Stimulated activated CD8-positive, alpha-beta memory T cell treated with anti-CD3 and anti-CD28 coated beads, Interleukin-12 subunit alpha, Interleukin-12 subunit beta, amount 100 ng/mL, for 4 hours (primary cell): ENCODE data around the gene ZG16B.

Source experiments
- DNase-seq: peaks from one replicate; pipeline ENCODE4 v3.0.0-alpha.2; 2020; ENCODE audit warnings: low read depth

ZG16B gene, protein sequence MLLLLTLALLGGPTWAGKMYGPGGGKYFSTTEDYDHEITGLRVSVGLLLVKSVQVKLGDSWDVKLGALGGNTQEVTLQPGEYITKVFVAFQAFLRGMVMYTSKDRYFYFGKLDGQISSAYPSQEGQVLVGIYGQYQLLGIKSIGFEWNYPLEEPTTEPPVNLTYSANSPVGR

GRCh38 chr16:2829501-2830354 is at the start of gene ZG16B:
Gene ZG16B, plus strand, starts transcription at chr16:2830303. Its CDS starts 139 bp downstream, at chr16:2830442.
- no peak for DNase-seq

DNA sequence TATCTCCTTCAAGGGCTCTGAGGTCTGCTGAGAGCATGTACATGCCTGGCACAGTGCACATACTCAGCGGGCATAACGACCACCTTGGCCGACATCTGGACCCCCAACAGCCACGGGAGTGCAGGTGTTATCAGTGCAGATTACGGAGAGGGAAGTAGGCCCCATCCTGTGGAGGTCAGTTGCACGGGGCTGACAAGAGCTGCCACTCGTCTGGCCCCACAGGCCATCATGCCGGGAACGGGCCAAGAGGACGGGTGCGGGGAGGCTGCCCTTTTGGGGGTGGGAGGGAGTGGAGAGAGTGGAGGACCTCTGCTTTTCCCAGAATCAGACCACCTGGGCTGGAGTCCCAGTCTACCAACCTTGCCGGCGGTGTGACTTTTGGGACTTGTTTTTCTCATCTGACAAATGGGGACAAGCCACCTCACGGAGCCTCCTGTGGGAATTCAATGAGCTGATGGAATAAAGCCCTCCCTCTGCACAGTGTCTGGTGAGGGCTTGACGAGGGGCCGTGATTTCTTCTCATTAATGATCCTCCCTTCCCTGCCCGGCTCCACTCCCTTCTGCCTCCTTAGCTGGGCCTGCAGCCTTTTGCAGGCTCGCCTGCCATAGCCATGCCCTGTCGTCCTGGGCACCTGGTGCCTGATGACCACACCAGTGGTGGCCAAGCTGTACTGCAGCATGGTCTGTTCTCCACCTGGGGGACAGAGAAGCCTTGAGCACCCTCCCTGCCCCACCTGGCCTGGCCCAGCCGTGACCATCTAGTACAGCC is 47.3 kb upstream of the ZG16B start:
- no peak for DNase-seq

DNA sequence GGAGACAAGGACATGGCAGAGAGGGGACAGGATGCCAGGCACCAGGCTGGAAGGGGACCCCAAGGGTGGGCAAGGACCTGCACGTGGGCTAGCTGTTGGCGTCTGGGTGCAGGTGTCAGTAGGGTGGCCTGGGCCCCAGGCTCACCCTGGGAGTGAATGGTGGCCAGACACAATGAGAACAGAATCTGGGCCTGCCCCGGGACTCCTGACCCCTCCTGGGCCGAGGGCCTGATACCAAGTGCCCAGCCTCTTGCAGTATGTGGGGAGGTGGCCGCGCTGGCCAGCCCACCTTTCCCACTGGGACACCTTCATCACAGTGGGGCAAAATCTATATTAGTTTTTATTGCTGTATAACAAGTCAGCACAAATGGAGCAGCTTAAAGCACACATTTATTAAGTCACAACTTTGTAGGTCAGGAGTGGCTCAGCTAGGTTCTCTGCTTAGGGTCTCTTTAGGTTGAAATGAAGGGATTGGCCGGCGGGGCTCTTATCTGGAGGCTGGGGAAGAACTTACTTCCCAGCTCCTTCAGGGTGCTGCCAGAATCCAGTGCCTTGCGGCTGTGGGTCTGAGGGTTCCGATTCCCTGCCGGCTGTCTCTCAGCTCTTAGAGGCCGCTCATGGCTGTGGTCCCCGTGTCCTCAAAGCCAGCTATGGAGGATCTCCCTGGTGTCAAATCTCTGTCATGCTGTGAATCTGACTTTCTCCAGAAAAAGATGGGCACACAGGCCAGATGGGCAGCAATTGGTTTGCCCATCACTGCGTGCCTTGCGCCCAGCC is 46.3 kb upstream of the ZG16B start:
- DNase-seq: no peak

GRCh38 chr16:2784358-2785100 is 45.6 kb upstream of the ZG16B start:
- no peak for DNase-seq

GRCh38 chr16:2785101-2785991 is 44.8 kb upstream of the ZG16B start:
- peak; percentile 30 for DNase-seq

DNA sequence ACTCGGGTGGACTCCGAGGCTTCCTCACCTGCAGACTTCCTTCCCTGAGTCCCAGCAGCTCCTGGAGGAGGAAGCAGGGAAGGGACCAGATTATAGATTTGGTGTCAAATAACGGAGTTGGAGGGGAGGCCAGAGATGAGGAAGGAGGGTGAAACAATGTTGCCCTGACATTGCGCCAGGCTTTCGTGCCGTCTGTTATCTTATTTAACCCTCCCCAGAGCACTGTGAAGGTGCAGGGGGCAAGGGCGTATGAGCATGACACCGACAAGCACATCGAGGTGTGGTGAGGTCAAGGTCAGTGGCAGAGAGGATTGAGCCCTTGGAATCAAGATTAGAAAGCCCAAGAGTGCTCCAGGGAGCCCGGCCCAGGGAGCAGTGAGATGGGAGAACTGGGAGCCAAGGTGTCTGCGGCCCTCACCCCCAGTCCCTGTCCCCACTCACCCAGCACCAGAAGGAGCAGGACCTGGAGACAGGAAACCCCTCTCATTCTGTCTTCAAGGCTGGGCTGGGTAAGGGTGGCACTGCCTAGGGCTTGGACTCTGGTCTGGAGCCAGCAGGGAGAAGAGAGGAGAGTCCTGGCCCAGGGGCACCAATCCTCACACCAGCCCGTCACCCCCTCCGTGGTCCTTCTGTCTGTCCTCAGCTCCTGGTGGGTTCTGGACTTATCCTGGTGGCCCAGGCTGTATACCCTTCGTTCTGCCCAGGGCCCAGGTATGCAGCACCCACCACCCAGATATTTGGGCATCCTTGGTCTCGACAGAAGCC is 43.9 kb upstream of the ZG16B start:
- DNase-seq: no peak

DNA sequence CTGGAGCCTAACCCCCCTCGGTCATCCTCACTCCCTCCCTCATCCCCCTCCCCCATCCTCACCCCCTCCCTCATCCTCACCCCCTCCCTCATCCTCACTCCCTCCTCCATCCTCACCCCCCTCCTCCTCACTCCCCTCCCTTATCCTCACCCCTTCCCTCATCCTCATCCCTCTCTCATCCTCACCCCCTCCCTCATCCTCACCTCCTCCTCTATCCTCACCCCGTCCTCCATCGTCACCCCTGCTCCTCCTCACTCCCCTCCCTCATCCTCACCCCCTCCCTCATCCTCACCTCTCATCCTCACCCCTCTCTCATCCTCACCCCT is 43.3 kb upstream of the ZG16B start:
- DNase-seq: no peak

GRCh38 chr16:2787406-2787805 is 42.7 kb upstream of the ZG16B start, which contains the start of gene PRSS33:
Gene PRSS33, minus strand, starts transcription at chr16:2787560. Its CDS starts 1,013 bp downstream, at chr16:2786547.
- DNase-seq: no peak

GRCh38 chr16:2787961-2788360 is 42.1 kb upstream of the ZG16B start:
- no peak for DNase-seq

DNA sequence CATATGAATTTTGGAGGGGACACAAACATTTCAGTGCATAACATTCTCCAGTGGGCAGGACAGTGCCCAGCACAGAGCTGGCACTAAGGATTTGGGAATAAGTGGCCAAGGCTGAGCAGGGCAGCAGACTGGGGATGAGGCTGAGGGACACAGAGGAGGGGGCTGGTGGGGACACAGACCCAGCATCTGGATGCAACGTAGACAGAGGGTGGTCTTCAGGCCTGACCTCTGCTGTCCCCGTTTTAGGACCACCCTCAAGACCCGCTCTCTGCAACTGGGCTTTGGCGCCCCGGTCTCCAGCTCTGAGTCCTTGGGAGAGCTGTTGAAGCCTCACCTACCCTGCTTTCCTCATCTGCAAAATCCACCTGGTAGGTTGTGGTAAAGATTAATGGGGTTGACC is 39.5 kb upstream of the ZG16B start:
- DNase-seq: no peak

- no peak for DNase-seq
Measured at GRCh38 chr16:2791174-2791573, 38.9 kb upstream of the ZG16B start.

DNA sequence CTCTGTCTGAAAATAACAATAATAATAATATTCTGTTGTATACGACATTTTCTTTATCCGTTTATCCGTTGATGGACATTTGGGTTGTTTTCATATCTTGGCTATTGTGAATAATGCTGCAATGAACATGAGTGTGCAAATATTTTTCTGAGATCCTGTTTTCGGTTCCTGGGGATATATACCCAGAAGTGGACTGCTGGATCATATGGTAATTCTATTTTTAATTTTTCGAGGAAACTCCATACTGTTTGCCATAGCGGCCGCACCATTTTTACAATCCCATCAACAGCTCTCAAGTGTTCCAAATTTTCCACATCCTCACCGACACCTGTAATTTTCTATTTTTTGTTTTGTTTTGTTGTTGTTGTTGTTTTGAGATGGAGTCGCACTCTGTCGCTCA is 37.2 kb upstream of the ZG16B start:
- no peak for DNase-seq

- DNase-seq: no peak
Measured at GRCh38 chr16:2795395-2796143, 34.5 kb upstream of the ZG16B start.

DNA sequence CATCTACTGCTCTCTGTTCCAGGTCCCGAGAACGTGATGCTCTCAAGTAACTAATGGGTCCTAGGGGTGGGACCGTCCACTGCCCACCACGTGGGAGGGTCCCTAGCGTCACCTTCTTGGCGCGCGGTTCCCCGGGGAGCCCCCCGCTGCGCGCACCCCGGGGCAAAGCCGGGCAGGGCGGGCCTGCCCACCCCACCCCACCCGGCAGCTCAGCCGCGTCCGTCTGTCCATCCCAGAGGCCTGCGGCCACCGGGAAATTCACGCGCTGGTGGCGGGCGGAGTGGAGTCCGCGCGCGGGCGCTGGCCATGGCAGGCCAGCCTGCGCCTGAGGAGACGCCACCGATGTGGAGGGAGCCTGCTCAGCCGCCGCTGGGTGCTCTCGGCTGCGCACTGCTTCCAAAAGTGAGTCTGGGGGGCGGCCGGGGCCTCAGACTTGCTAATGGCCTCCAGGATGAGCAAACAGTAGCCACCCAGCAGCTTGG is 31.3 kb upstream of the ZG16B start:
- no peak for DNase-seq

- no peak for DNase-seq
Measured at GRCh38 chr16:2799205-2799858, 30.8 kb upstream of the ZG16B start.

DNA sequence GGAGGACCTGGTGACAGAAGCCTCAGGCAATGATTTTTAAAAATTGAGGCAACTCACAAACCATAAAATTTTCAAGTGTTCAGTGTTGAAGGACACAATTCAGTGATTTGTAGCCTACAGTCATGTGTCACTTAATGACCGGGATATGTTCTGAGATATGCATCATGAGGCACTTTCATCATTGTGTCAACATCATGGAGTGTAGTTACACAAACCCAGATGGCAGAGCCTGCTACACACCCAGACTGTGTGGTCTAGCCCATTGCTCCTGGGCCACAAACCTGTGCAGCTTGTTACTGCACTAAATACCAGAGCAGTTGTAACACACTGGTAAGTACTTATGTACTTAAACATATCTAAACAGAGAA is 30.3 kb upstream of the ZG16B start:
- DNase-seq: no peak

DNA sequence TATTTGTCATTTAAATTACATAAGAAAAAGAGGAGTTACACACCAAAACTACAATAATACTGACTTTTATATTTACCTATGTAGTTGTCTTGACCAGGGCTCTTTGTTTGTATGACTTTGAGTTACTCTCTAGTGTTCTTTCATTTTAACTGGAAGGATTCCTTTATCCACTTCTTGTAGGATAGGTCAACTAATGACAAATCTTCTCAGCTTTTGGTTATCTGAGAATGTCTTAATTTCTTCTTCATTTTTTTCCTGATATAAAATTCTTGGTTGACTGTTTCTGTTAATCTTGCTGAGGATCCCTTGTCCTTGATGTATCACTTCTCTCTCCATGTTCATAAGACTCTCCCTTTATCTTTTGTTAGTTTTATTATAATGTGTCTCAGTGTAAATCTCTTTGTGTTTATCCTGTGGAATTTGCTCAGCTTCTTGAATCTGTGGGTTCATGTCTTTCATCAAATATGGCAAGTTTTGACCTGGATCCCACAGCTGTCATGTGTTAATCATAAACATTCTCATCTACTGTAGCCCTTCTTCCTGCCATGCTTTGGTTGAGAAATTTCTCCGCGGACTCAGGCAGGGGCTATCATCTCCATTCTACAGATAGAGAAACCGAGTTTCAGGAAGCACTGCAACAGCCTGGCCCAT is 26.4 kb upstream of the ZG16B start:
- no peak for DNase-seq

GRCh38 chr16:2804728-2805127 is 25.4 kb upstream of the ZG16B start:
- DNase-seq: no peak
